K562 (cell line): ENCODE data around the gene PPP2R1A. TPM values are rescaled to one million over a fixed set of nuclear protein-coding genes. Genes with fewer than 3 reads are reported as not detected.

Experiments
- ATAC-seq: fragments of 200-7000 bp; cut with Tn5 transposase; 3 replicates; pipeline ENCODE4 v1.9.1; 2020; ENCODE audit warnings: moderate library complexity
- BruUV-seq: library from RNA; stranded (reverse); fragments of 400-500 nt; replicated peaks from 2 replicates; lab custom pipeline; 2021; lab: Mats Ljungman, UMichigan
- CTCF ChIA-PET: fragments of 300-600 bp; formaldehyde crosslinking; extraction: SDS; loops from one replicate; lab custom pipeline; 2021; ENCODE audit warnings: low intra/inter-chr PET ratio; lab: Yijun Ruan, JAX
- POLR2A ChIA-PET: fragments of 300-600, 350-650 bp; sonication (Branson Sonifier 250); formaldehyde crosslinking; extraction: SDS; loops from one replicate; lab custom pipeline; 2021; ENCODE audit warnings: antibody characterized with exemption, inconsistent platforms; lab: Yijun Ruan, JAX
- DNase-seq, 4 experiments: peaks; one replicate each; pipeline versions ENCODE4 v3.0.0 to v3.0.0-alpha.2; 2011 to 2018; ENCODE audit warnings: low spot score in 3 of 4, mixed read lengths in 3 of 4; ENCODE audit errors: extremely low read depth in 1 of 4
- FAIRE-seq: peaks from 2 replicates; lab custom pipeline; 2011; peaks lifted over from hg19 to GRCh38; lab: Jason Lieb, UNC
- H2AFZ ChIP-seq: 2 replicates; pipeline ENCODE4 v1.6.0; 2011; ENCODE audit warnings: low read depth, low read length, control low read depth, inconsistent platforms
- H3K27ac ChIP-seq: fragments of 200-600 bp; 3 replicates; pipeline ENCODE4 v1.8.0; 2011; ENCODE audit warnings: low read depth, mild to moderate bottlenecking, control low read depth, inconsistent platforms, low read length, moderate library complexity, mixed read lengths; ENCODE audit errors: extremely low read depth
- H3K27me3 ChIP-seq, 2 experiments: fragments of 300-600 bp in 1 of 2; 2 replicates in 1 of 2; 3 replicates in 1 of 2; pipeline versions ENCODE4 v1.6.0 to v1.8.0; 2011; ENCODE audit warnings: inconsistent platforms in 2 of 2, low read length in 2 of 2, mild to moderate bottlenecking in 1 of 2, mixed read lengths in 1 of 2, moderate library complexity in 1 of 2; ENCODE audit not compliant: control insufficient read depth in 2 of 2, insufficient read depth in 2 of 2
- H3K36me3 ChIP-seq: fragments of 300-600 bp; 3 replicates; pipeline ENCODE4 v1.8.0; 2011; ENCODE audit warnings: mild to moderate bottlenecking, low read length, inconsistent platforms; ENCODE audit not compliant: control insufficient read depth, insufficient read depth
- H3K4me1 ChIP-seq, 2 experiments: fragments of 200-600 bp in 1 of 2; replicated peaks in 1 of 2; 2 replicates in 1 of 2; 3 replicates in 1 of 2; pipeline versions ENCODE4 v1.5.1 to v1.8.0; 2011; ENCODE audit warnings: inconsistent platforms in 2 of 2, low read length in 2 of 2, mild to moderate bottlenecking in 1 of 2, mixed read lengths in 1 of 2, moderate library complexity in 1 of 2; ENCODE audit not compliant: control insufficient read depth in 2 of 2, insufficient read depth in 2 of 2
- H3K4me2 ChIP-seq: 2 replicates; pipeline ENCODE4 v1.6.1; 2011; ENCODE audit warnings: low read length, control low read depth, inconsistent platforms, mixed read lengths; ENCODE audit not compliant: insufficient read depth
- H3K4me3 ChIP-seq: fragments of 200-600 bp; sonication (generic), shearing (Covaris generic); 2 replicates; pipeline ENCODE4 v1.5.1; 2016; ENCODE audit warnings: control low read depth, inconsistent platforms
- H3K79me2 ChIP-seq: fragments of 200-600 bp; 3 replicates; pipeline ENCODE4 v1.8.0; 2011; ENCODE audit warnings: low read length, inconsistent platforms; ENCODE audit not compliant: control insufficient read depth, insufficient read depth
- H3K9ac ChIP-seq, 2 experiments: 2 replicates each; pipeline versions ENCODE4 v1.6.0 to v1.6.1; 2011; ENCODE audit warnings: low read depth in 2 of 2, low read length in 2 of 2, control low read depth in 1 of 2, inconsistent platforms in 1 of 2, mild to moderate bottlenecking in 1 of 2, mixed read lengths in 1 of 2; ENCODE audit not compliant: insufficient read depth in 1 of 2
- H3K9me1 ChIP-seq: one replicate; pipeline ENCODE4 v1.6.0; 2011; ENCODE audit warnings: inconsistent platforms, mild to moderate bottlenecking, low read length, moderate library complexity; ENCODE audit not compliant: control insufficient read depth, insufficient read depth
- H3K9me3 ChIP-seq: replicated peaks from 2 replicates; pipeline ENCODE4 v1.5.1; 2011; ENCODE audit warnings: low read depth, low read length, inconsistent platforms; ENCODE audit not compliant: control insufficient read depth, insufficient read depth
- H4K20me1 ChIP-seq: replicated peaks from 2 replicates; pipeline ENCODE4 v1.6.1; 2011; ENCODE audit warnings: low read length, inconsistent platforms, mixed read lengths; ENCODE audit not compliant: control insufficient read depth, insufficient read depth
- CSDE1 ChIP-seq, 2 experiments: fragments of 450-650 bp; IDR thresholded peaks; 2 replicates each; pipeline ENCODE4 v1.6.1; 2016; ENCODE audit warnings: mild to moderate bottlenecking in 1 of 2
- ESRRB ChIP-seq: fragments of 250-450 bp; sonication (Bioruptor Pico); IDR thresholded peaks from 2 replicates; pipeline ENCODE4 v1.5.0; 2020; ENCODE audit warnings: mild to moderate bottlenecking, moderate library complexity, borderline replicate concordance
- MECOM ChIP-seq: fragments of 250-450 bp; sonication (Bioruptor Pico); IDR thresholded peaks from 2 replicates; pipeline ENCODE4 v1.8.0; 2022; ENCODE audit warnings: inconsistent platforms
- PHB ChIP-seq: fragments of 250-450 bp; sonication (Bioruptor Pico); IDR thresholded peaks from 2 replicates; pipeline ENCODE4 v1.5.0; 2021
- SMARCA4 ChIP-seq: fragments of 450-650 bp; IDR thresholded peaks from 2 replicates; pipeline ENCODE4 v1.6.1; 2016
- TEAD1 ChIP-seq, 2 experiments: fragments of 450-650 bp in 1 of 2; sonication (generic) in 1 of 2; formaldehyde crosslinking; IDR thresholded peaks; 2 replicates each; pipeline versions ENCODE4 v1.4.0 to v1.8.0; 2020 to 2022; ENCODE audit warnings: mild to moderate bottlenecking in 2 of 2, missing genetic modification reagents in 1 of 2
- TGIF2 ChIP-seq: sonication (generic); formaldehyde crosslinking; IDR thresholded peaks from 2 replicates; pipeline ENCODE4 v1.8.1; 2022; ENCODE audit warnings: mild to moderate bottlenecking, missing genetic modification reagents, moderate library complexity
- ZC3H4 ChIP-seq: sonication (generic); formaldehyde crosslinking; IDR thresholded peaks from 2 replicates; pipeline ENCODE4 v1.9.0; 2021; ENCODE audit warnings: missing genetic modification reagents, borderline replicate concordance
- ZNF12 ChIP-seq: sonication (generic); formaldehyde crosslinking; IDR thresholded peaks from 2 replicates; pipeline ENCODE4 v1.4.0; 2020; ENCODE audit warnings: mild to moderate bottlenecking, missing genetic modification reagents
- ZNF395 ChIP-seq: fragments of 200-800 bp; sonication (Bioruptor generic); IDR thresholded peaks from 2 replicates; pipeline ENCODE4 v1.6.1; 2017; ENCODE audit warnings: missing genetic modification characterization, missing compliant biosample characterization
- ZNF512 ChIP-seq: IDR thresholded peaks from 2 replicates; pipeline ENCODE4 v1.6.1; 2016; ENCODE audit warnings: missing genetic modification characterization, missing compliant biosample characterization
- WGBS: fragments of 100-300 bp; shearing (Covaris generic); methylation state at CpG from one replicate; pipeline ENCODE4 v1.1.6; 2016; ENCODE audit warnings: low coverage, mixed read lengths; ENCODE audit not compliant: insufficient coverage; ENCODE audit errors: missing lambda C conversion rate; 5-methylcytosine and 5-hydroxymethylcytosine counted together
- in situ Hi-C: fragments of 300-500 bp; cut with MboI; formaldehyde crosslinking; loops from 4 replicates; pipeline ENCODE4 v1.15.0; 2018; ENCODE audit warnings: inconsistent platforms, mixed read lengths
- intact Hi-C: fragments of 100-400 bp; cut with micrococcal nuclease; formaldehyde crosslinking; loops from 2 replicates; pipeline ENCODE4 v1.14.2; 2022
- polyA plus RNA-seq, 8 experiments: library from polyadenylated mRNA; depleted of rRNA in 4 of 8; stranded (reverse) in 5 of 8; unstranded in 3 of 8; fragments of >200 nt; fragmentation: Nextera tagmentation in 2 of 8; fragmentation: Illumina TruSeq in 1 of 8; extraction: Ambion mirVana in 2 of 8; extraction: Trizol in 1 of 8; gene quantifications; 2 replicates each; pipeline versions ENCODE4 v1.2.1 to v1.2.3, GENCODE V29; 2011 to 2014; ENCODE audit warnings: inconsistent platforms in 1 of 8, missing spikeins in 1 of 8
- total RNA-seq, 7 experiments: library from RNA; depleted of rRNA in 6 of 7; stranded (reverse); fragments of >200 nt in 6 of 7; fragmentation: Illumina TruSeq in 2 of 7; extraction: Trizol in 2 of 7; gene quantifications; 2 replicates each; pipeline versions ENCODE4 v1.2.1 to v1.2.3, GENCODE V29; 2011 to 2021; ENCODE audit warnings: low replicate concordance in 1 of 7

The PPP2R1A gene
- total and polyA plus RNA-seq, 9 of the 15 experiments (the other 6 are each of a cell fraction or from before 2014, with no cell fraction given): 10.1 to 211 (median 70.1) TPM

GRCh38 chr19:52270266-52270885, 80.5 kb downstream of the PPP2R1A start:
- DNase-seq (peak in 3 of 4 experiments; percentile 9 to 26 (median 23)), ATAC-seq (no peak; the same call in 2 of the 3 replicates), FAIRE-seq (no peak)
- H3K27ac ChIP-seq: peak overlapping the region; percentile 98
- no peaks in the 10 kb centered on the region for H3K27me3 ChIP-seq
- ChIA-PET CTCF (no interaction called here), POLR2A (no interaction called here)
- H3K79me2 ChIP-seq: peaks cover 51% of the 10 kb centered on the region
- H2AFZ ChIP-seq: peak overlapping the region; percentile 89; the same call in 1 of the 2 replicates
- H4K20me1 ChIP-seq: no peaks in the 10 kb centered on the region
- no peaks in the 10 kb centered on the region for H3K9me1 ChIP-seq
- intact Hi-C loops (no loop called here), in situ Hi-C loops (no loop called here)
- peaks cover 26% of the 10 kb centered on the region; the same call in 2 of the 3 replicates for H3K36me3 ChIP-seq
- no peak for TF ChIP-seq PHB
- TF ChIP-seq MECOM (CRISPR knock-in tag): no peak
- TF ChIP-seq ZNF12 (CRISPR knock-in tag): no peak
- no peak for TF ChIP-seq SMARCA4
- TF ChIP-seq ZNF512 (tag): 0 out of 2 replicates have a peak, but pooled peaks have one; percentile 48
- TF ChIP-seq ZC3H4 (CRISPR knock-in tag): no peak
- 0 out of 4 replicates have a peak, but pooled peaks of 1 of the 2 experiments have one; percentile 2 for TF ChIP-seq TEAD1 (CRISPR knock-in tag; IDR thresholded peaks at IDR 0.05)
- no peak for TF ChIP-seq CSDE1 (IDR thresholded peaks at IDR 0.05)
- TF ChIP-seq ESRRB: no peak
- TF ChIP-seq TGIF2: no peak
- no peak for TF ChIP-seq ZNF395 (CRISPR knock-in tag)
- WGBS: 29% methylated on average over 6 of the region's 11 CpGs
- H3K4me1 ChIP-seq: peaks cover 0 to 4% of the 10 kb centered on the region in 2 experiments; a peak in 2 of 5 replicates
- peak overlapping the region; percentile 99 for H3K4me3 ChIP-seq
- peak overlapping the region; percentile 100 for H3K9ac ChIP-seq
- peaks cover 15% of the 10 kb centered on the region for H3K9me3 ChIP-seq
- BruUV-seq: no TSS peak
- H3K4me2 ChIP-seq: peak overlapping the region; percentile 94
